Ecto neural progenitor cell (in vitro differentiated cells): ENCODE measurements around the gene MKI67.
"Not testable (repeated sequence)": the region's sequence is repeated elsewhere in the genome, so short reads cannot be mapped to it uniquely, and the experiment has no call there.

Experiments used
- DNase-seq: peaks from one replicate; pipeline ENCODE4 v3.0.0-alpha.2; 2018; ENCODE audit warnings: low spot score

Gene MKI67

GRCh38 chr10:128125944-128126764, at the start of gene MKI67:
Gene MKI67, minus strand, starts transcription at chr10:128126423. Its CDS starts 756 bp downstream, at chr10:128125667.
- peak; percentile 93 for DNase-seq

- DNase-seq, result no peak
Measured at GRCh38 chr10:128174581-128175559, 48.6 kb upstream of the MKI67 start.

GRCh38 chr10:128173386-128173785, 47.2 kb upstream of the MKI67 start:
- DNase-seq, result no peak

GRCh38 chr10:128172756-128173155, 46.5 kb upstream of the MKI67 start:
- DNase-seq, result no peak

- no peak for DNase-seq
Measured at GRCh38 chr10:128169811-128170379, 43.7 kb upstream of the MKI67 start.

GRCh38 chr10:128167926-128168520, 41.8 kb upstream of the MKI67 start:
- DNase-seq, result no peak

- DNase-seq, result not testable (repeated sequence)
Measured at GRCh38 chr10:128167123-128167522, 40.9 kb upstream of the MKI67 start.

GRCh38 chr10:128166151-128166550, 39.9 kb upstream of the MKI67 start:
- DNase-seq, result no peak

- DNase-seq, result no peak
Measured at GRCh38 chr10:128165536-128165935, 39.3 kb upstream of the MKI67 start.

GRCh38 chr10:128163701-128164100, 37.5 kb upstream of the MKI67 start:
- DNase-seq, result no peak

- no peak for DNase-seq
Measured at GRCh38 chr10:128161031-128161430, 34.8 kb upstream of the MKI67 start.

GRCh38 chr10:128160297-128160711, 34.1 kb upstream of the MKI67 start:
- no peak for DNase-seq

GRCh38 chr10:128158021-128158795, 32.0 kb upstream of the MKI67 start:
- no peak for DNase-seq

GRCh38 chr10:128156999-128157755, 31.0 kb upstream of the MKI67 start:
- no peak for DNase-seq

GRCh38 chr10:128152741-128153580, 26.7 kb upstream of the MKI67 start:
- DNase-seq, result peak; percentile 66

- DNase-seq, result no peak
Measured at GRCh38 chr10:128151031-128151430, 24.8 kb upstream of the MKI67 start.

GRCh38 chr10:128150561-128150960, 24.3 kb upstream of the MKI67 start:
- DNase-seq, result no peak

- DNase-seq, result peak; percentile 92
Measured at GRCh38 chr10:128150045-128150493, 23.8 kb upstream of the MKI67 start.

GRCh38 chr10:128149267-128150014, 23.2 kb upstream of the MKI67 start:
- DNase-seq, result no peak
